ENCODE measurements around the gene TMEM72. TPM values are rescaled to one million over a fixed set of nuclear protein-coding genes. Genes with fewer than 3 reads are reported as not detected.

The TMEM72 gene
- total and polyA plus RNA-seq, 2 experiments from 2014 or later: 0.13 TPM; not detected in 1

GRCh38 chr10:44908066-44908749, 2.9 kb upstream of the TMEM72 start:
- Histone ChIP-seq H3K4me3 (no peak overlapping the region), H3K4me2 (peak overlapping the region; percentile 59), H3K36me3 (replicated peaks; ENCODE audit: insufficient read depth, low read depth) (no peaks in the 10 kb centered on the region), H3K79me2 (no peaks in the 10 kb centered on the region), H3K9me3 (ENCODE audit: low read depth) (no peaks in the 10 kb centered on the region), H4K20me1 (ENCODE audit: insufficient read depth, poor library complexity, severe bottlenecking) (no peaks in the 10 kb centered on the region), H3K4me1 (ENCODE audit: insufficient read depth) (peaks cover 32% of the 10 kb centered on the region), H3K9me2 (replicated peaks; ENCODE audit: insufficient read depth) (no peaks in the 10 kb centered on the region), H3K27me3 (no peaks in the 10 kb centered on the region), H2AFZ (peak overlapping the region; percentile 81), H3K27ac (peak overlapping the region; percentile 48)
- 48% methylated on average over 10 of the region's 10 CpGs for WGBS (ENCODE audit: low lambda C conversion rate, missing lambda C conversion rate)
- DNase-seq (ENCODE audit: low spot score): peak; percentile 53
- no peak for TF ChIP-seq EZH2 (IDR thresholded peaks at IDR 0.05; ENCODE audit: borderline replicate concordance)

GRCh38 chr10:44908936-44909630, 2.1 kb upstream of the TMEM72 start:
- Histone ChIP-seq H2AFZ (no peak overlapping the region), H3K4me2 (no peak overlapping the region), H3K9me3 (ENCODE audit: low read depth) (no peaks in the 10 kb centered on the region), H3K4me3 (no peak overlapping the region), H3K36me3 (replicated peaks; ENCODE audit: insufficient read depth, low read depth) (no peaks in the 10 kb centered on the region), H3K9me2 (replicated peaks; ENCODE audit: insufficient read depth) (no peaks in the 10 kb centered on the region), H3K79me2 (no peaks in the 10 kb centered on the region), H3K4me1 (ENCODE audit: insufficient read depth) (peaks cover 31% of the 10 kb centered on the region), H4K20me1 (ENCODE audit: insufficient read depth, poor library complexity, severe bottlenecking) (no peaks in the 10 kb centered on the region), H3K27me3 (no peaks in the 10 kb centered on the region), H3K27ac (no peak overlapping the region)
- 85% methylated on average over 7 of the region's 7 CpGs for WGBS (ENCODE audit: low lambda C conversion rate, missing lambda C conversion rate)
- TF ChIP-seq EZH2phosphoT487 (IDR thresholded peaks at IDR 0.05; ENCODE audit: low read depth, severe bottlenecking, unreplicated experiment): no peak
- no peak for TF ChIP-seq CTCF (IDR thresholded peaks at IDR 0.05; ENCODE audit: poor library complexity)
- TF ChIP-seq EZH2 (IDR thresholded peaks at IDR 0.05; ENCODE audit: borderline replicate concordance): no peak
- DNase-seq (ENCODE audit: low spot score): no peak

- Histone ChIP-seq H3K4me3 (no peak overlapping the region), H3K79me2 (no peaks in the 10 kb centered on the region), H3K4me1 (ENCODE audit: insufficient read depth) (peaks cover 32% of the 10 kb centered on the region), H3K4me2 (no peak overlapping the region), H3K27ac (no peak overlapping the region), H4K20me1 (ENCODE audit: insufficient read depth, poor library complexity, severe bottlenecking) (no peaks in the 10 kb centered on the region), H3K36me3 (replicated peaks; ENCODE audit: insufficient read depth, low read depth) (no peaks in the 10 kb centered on the region), H2AFZ (no peak overlapping the region), H3K9me3 (ENCODE audit: low read depth) (no peaks in the 10 kb centered on the region), H3K9me2 (replicated peaks; ENCODE audit: insufficient read depth) (no peaks in the 10 kb centered on the region), H3K27me3 (no peaks in the 10 kb centered on the region)
- DNase-seq (ENCODE audit: low spot score): no peak
- TF ChIP-seq CTCF (IDR thresholded peaks at IDR 0.05; ENCODE audit: poor library complexity): no peak
- TF ChIP-seq EZH2 (IDR thresholded peaks at IDR 0.05; ENCODE audit: borderline replicate concordance): no peak
- no peak for TF ChIP-seq EZH2phosphoT487 (IDR thresholded peaks at IDR 0.05; ENCODE audit: low read depth, severe bottlenecking, unreplicated experiment)
- WGBS (ENCODE audit: low lambda C conversion rate, missing lambda C conversion rate): no CpG with 5 or more reads among the region's 1 CpG
Observed at GRCh38 chr10:44909910-44910309, 1.2 kb upstream of the TMEM72 start.

GRCh38 chr10:44910602-44911001, 535 bp upstream of the TMEM72 start:
- Histone ChIP-seq H3K4me2 (peak overlapping the region; percentile 11), H3K27ac (peak overlapping the region; percentile 48), H2AFZ (no peak overlapping the region), H3K4me3 (no peak overlapping the region), H3K79me2 (no peaks in the 10 kb centered on the region), H3K36me3 (replicated peaks; ENCODE audit: insufficient read depth, low read depth) (no peaks in the 10 kb centered on the region), H3K27me3 (no peaks in the 10 kb centered on the region), H4K20me1 (ENCODE audit: insufficient read depth, poor library complexity, severe bottlenecking) (no peaks in the 10 kb centered on the region), H3K9me3 (ENCODE audit: low read depth) (no peaks in the 10 kb centered on the region), H3K9me2 (replicated peaks; ENCODE audit: insufficient read depth) (no peaks in the 10 kb centered on the region), H3K4me1 (ENCODE audit: insufficient read depth) (peaks cover 32% of the 10 kb centered on the region)
- TF ChIP-seq EZH2 (IDR thresholded peaks at IDR 0.05; ENCODE audit: borderline replicate concordance): no peak
- TF ChIP-seq EZH2phosphoT487 (IDR thresholded peaks at IDR 0.05; ENCODE audit: low read depth, severe bottlenecking, unreplicated experiment): no peak
- no peak for TF ChIP-seq CTCF (IDR thresholded peaks at IDR 0.05; ENCODE audit: poor library complexity)
- WGBS (ENCODE audit: low lambda C conversion rate, missing lambda C conversion rate): 38% methylated on average over 7 of the region's 7 CpGs
- no peak for DNase-seq (ENCODE audit: low spot score)

Measured in hepatocyte (in vitro differentiated cells).